ENCODE results near the gene TUBG2.
"Not testable (repeated sequence)": the region's sequence is repeated elsewhere in the genome, so short reads cannot be mapped to it uniquely, and the experiment has no call there.

The TUBG2 gene

DNA sequence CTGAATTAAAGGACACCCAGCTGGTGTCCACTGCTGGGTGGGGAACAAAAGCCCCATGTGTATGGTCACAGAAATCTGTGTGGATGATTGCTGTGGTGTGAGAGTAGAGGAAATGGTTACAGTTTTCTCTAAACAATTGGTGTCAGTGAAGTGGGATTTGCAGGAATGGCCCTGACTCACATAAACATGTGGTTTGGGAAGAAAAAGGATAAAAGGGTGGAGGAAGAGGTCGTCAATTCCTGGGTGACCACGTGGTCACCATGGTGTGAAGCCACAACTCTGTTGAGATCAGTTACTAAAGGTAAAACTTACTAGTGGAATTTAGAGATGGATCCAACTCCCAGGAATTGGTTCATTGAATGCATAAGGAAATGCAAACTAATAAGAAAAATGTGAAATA, 3.6 kb upstream of the TUBG2 start:
- no peak for DNase-seq

DNA sequence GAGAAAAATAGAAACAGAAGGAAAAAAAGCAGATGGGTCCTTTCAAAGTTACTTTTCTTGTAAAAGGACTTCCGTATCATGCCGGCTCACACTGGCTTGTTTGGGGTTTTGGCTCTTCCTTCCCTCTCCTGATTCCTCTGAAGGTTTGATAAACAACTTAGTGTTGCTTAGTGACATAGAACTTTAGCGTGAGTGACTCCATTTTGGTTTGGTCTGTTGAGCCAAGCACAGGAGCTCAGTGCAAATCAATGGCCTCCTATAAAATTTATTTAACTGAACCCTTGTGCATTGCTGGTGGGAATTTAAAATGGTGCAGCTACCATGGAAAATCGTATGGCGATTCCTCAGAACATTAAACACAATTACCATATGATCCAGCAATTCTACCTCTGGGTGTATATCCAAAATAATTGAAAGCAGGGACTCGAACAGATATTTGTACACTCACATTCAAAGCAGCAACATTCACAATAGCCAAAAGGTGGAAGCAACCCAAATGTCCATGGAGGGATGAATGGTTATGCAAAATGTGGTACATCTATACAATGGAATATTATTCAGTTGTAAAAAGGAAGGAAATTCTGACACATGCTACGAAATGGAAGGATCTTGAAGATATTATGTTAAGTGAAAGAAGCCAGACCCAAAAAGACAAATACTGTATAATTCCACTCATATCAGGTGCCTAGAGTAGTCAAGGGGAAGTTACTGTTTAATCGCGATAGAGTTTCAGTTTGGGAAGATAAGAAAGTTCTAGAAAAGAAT, 1.1 kb upstream of the TUBG2 start:
- DNase-seq: no peak

- DNase-seq: not testable (repeated sequence)
Observed at GRCh38 chr17:42659932-42660274, 819 bp downstream of the TUBG2 start.

DNA sequence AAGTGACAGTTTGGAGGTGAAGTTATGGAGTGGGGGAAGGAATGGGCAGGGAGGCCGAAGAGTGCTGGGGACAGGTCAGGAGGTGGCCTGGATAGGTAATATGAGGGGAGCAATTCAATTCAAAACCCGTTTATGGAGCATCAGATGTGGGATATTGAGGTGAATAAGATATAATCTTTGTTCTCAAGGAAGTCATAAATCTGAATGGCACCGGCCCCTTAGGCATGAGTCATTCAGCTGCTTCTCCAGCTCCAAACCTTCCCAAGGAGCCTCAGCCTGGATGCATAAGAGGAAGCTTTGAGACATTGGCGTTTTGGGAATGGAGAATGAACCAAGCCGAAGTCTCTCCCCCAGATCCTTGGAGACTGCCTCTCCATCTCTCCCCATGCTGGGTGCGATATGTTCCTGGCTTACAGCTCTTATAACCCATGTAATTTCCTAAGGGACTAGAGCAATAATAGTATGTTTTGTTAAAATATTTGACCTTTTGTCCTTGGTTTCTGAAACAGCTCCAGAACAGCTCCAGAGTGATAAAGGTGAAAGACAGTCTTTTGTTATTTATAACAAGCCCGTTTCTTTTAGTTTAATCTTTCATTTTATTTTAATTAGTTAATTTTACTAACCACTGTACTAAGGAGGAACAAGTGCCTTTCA, 1.7 kb downstream of the TUBG2 start:
- DNase-seq: no peak

DNA sequence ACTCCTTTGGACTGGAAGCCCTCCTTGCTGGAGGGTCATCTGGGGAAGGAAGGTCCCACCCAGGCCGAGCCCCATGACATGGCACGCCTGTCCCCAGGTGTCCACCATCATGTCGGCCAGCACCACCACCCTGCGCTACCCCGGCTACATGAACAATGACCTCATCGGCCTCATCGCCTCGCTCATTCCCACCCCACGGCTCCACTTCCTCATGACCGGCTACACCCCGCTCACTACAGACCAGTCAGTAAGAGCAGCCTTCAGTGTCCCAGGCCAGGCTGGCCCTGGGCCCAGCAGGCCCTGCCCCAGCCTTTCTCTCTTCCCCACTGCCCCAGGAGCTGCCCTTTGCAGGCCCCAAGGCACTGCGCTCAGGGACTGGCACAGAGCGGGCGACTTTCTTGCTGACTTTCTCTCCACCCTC, 6.5 kb downstream of the TUBG2 start:
- no peak for DNase-seq

DNA sequence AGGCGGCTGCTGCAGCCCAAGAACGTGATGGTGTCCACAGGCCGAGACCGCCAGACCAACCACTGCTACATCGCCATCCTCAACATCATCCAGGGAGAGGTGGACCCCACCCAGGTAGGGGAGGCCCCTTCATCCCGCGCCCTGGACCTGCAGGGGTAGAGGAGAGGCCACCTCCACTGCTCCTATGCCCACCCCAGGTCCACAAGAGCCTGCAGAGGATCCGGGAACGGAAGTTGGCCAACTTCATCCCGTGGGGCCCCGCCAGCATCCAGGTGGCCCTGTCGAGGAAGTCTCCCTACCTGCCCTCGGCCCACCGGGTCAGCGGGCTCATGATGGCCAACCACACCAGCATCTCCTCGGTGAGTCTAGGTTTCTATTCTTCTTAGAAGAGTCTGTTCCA, 7.0 kb downstream of the TUBG2 start:
- DNase-seq: not testable (repeated sequence)

GRCh38 chr17:42667088-42667951, 8.2 kb downstream of the TUBG2 start:
- DNase-seq: no peak

GRCh38 chr17:42669705-42669976, 10.6 kb downstream of the TUBG2 start:
- no peak for DNase-seq

GRCh38 chr17:42669977-42670788, 11.1 kb downstream of the TUBG2 start:
- no peak for DNase-seq

DNA sequence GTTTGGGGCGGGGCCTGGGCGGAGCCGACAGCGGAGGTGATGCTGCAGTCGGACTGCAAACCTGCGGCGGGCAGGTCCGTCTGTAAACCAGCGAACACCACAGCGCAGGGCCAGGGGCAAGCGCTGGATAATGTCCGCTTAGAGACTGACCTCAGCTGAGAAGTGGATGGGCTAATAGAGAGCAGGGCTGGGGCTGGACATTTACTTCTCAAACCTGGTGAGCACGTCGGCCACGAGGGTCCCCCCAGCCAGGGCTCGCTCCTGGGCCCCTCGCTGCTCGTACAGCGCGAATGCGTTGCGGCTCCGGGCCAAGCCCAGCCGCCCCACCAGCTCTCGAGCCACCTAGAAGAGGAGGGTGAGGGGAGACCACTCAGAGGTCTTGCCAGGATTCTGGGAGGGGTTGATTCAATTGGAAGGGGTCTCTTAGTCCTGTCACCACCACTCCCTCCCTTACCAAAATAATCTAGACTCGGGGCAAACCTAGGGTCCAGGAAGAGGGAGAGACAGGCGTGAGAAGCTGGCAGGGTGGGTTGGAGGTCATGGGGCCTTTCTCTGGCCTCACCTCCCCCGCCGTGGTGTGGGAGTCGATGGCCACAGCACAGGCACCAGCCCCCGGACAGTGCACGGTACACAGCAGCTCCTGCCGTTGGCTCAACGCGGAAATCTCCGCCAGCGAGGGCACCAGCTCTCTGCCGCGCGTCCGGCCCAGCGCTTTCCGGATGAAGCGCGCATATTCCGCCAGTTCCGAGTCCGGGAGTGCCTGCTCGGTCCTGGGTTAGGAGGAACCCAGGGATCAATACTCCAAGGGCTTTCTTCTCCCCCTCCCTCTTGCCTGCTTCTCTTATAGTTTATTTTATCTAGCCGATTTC, 11.9 kb downstream of the TUBG2 start:
- DNase-seq: no peak

DNA sequence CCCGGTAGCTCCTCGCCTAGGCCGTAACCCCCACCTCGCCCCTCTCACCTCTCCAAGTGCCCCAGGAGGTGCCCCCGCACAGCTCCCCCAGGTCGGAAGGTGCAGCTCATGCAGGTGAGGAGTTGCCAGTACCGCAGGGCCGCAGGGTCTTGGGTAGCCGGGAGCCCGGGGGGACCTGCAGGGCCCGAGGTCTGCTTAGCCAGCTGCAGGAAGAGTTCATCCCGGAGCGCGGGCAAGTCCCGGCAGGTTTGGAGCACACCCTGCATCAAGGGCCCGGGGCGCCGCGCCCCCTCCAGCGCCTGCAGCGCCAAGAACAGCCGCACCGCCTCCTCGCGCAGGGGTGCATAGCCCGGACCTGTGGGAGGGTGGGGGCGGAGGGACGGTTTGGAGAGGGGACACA, 13.0 kb downstream of the TUBG2 start:
- DNase-seq: no peak

DNA sequence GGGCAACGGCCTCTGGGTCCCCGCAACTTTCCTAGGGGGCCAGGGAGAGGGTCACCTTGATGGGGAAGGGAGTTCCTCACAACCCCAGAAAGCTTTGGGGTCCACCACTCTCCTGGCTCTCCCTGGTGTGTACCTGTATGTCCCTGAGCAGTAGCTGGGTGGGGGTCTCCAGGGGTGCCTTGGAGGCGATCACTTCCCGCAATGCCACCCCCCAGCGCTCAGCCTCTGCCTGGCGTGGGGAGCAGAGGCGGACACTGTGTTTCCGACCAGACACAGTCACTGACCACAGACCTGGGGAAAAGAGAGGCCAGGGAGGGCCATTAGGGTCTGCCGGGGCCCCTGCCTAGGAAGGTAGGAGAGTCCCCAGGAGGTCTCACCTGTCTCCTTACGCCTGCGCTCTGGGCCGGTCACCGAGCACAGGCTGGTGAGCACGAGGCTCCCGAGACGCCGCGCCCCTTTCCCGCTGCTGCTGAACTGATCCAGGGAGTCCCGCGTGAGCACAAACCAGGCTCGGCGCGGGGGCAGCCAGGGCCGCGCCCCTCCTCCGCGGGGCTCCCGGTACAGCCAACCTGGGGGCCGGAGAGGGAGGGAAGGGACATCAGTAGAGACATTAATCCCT, 14.3 kb downstream of the TUBG2 start:
- no peak for DNase-seq

DNA sequence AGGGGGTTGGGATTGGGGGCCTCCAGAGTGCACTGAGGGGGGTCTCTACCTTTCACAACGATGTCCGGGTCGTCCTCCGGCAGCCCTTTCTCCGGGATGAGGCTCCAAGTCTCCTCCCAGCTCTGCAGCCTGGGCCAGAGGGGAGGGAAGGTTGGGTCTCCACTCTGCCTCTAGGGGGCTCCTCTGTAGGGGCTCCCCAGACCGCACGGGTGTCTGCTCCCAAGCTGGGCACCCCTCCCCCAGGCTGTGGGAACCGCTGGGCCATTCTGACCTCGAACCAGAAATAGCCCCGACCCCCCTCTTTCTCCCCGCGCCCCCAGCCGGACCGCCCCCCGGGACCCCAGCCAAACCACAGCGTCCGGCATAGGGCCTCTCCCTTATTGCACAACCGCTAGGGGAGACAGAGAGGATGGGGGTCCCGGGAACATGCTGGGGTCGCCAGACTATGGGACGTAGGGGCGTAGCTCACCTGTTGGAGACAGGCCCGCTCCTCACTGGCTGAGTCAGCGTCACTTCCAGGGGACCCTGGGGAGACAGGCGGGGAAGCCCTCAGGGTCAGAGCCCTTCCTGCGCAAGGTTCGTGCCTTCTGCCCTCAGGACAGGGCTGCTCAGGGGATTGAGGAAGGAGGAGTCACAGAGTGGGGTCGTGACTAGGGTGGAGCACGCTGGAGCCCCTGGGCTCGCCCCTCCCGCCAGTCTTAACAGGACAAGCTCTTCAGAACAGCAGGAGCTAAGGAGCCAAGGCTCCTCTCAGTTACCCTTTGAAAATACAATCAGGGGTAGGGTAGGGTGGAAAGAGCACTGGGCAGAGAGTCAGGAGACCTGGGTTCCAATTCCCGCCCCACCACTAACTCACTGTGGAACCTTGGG, 15.0 kb downstream of the TUBG2 start:
- no peak for DNase-seq

- peak; percentile 37 for DNase-seq
Observed at GRCh38 chr17:42674755-42675347, 15.8 kb downstream of the TUBG2 start.

- DNase-seq: peak; percentile 32
Observed at GRCh38 chr17:42675348-42675964, 16.4 kb downstream of the TUBG2 start.

DNA sequence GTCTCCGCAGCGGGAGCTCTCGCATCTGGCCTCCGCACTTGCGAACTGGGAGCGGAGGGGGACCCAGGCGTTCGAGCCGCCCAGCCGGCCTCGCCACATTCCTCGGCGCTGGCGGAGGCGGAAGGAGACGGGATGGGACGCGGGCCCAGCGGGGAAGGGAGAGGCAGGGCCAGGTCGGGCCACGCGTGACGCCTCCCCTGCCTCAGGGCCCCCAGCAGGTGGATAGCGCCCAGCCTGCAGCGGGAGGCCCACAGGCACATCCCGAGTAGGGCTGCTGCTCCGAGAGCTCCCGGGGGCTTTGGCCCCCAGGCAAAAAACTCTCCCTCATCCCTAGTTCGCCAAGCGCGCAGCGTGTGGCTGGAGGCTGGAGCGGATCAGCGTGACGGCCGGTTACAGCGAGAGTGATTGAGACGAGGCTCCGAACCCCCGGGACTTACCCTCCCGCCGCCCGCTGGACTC, 16.9 kb downstream of the TUBG2 start:
- peak; percentile 33 for DNase-seq

GRCh38 chr17:42676424-42677011, 17.4 kb downstream of the TUBG2 start, which contains the start of gene PLEKHH3:
PLEKHH3 (minus strand) TSS chr17:42676994; CDS start chr17:42676563, 431 bp downstream.
- DNase-seq: peak; percentile 61

- peak; percentile 99 for DNase-seq
Observed at GRCh38 chr17:42677012-42677857, 18.2 kb downstream of the TUBG2 start.
